Calu3 (cell line): ENCODE results near the gene PLXNA3. TPM values are rescaled to one million over a fixed set of nuclear protein-coding genes. Genes with fewer than 3 reads are reported as not detected.
A peak's percentile ranks its signal among the peaks of the same experiment; 100 is the strongest.

ENCODE experiments used
- BruUV-seq: library from RNA; stranded (reverse); fragments of 400-500 nt; replicated peaks from 2 replicates; lab custom pipeline; 2021; lab: Mats Ljungman, UMichigan
- CTCF ChIA-PET: fragments of 300-600 bp; sonication (Branson Sonifier 250); formaldehyde crosslinking; loops from one replicate; lab custom pipeline; 2022; ENCODE audit warnings: antibody characterized with exemption; lab: Charles Lee
- DNase-seq: peaks from one replicate; pipeline ENCODE4 v3.0.0; 2022
- H3K27ac Mint-ChIP-seq: one replicate; pipeline ENCODE4 v1.8.0; 2022; ENCODE audit warnings: mixed read lengths; ENCODE audit not compliant: unreplicated experiment
- H3K27me3 Mint-ChIP-seq: one replicate; pipeline ENCODE4 v1.8.0; 2022; ENCODE audit warnings: mixed read lengths; ENCODE audit not compliant: unreplicated experiment
- H3K36me3 Mint-ChIP-seq: one replicate; pipeline ENCODE4 v1.8.0; 2022; ENCODE audit warnings: mild to moderate bottlenecking, moderate library complexity, mixed read lengths; ENCODE audit not compliant: insufficient read depth, unreplicated experiment
- H3K4me1 Mint-ChIP-seq: one replicate; pipeline ENCODE4 v1.8.0; 2022; ENCODE audit warnings: mild to moderate bottlenecking, low read depth, mixed read lengths; ENCODE audit not compliant: unreplicated experiment
- H3K4me3 Mint-ChIP-seq: one replicate; pipeline ENCODE4 v1.8.0; 2022; ENCODE audit warnings: mild to moderate bottlenecking, low read depth, moderate library complexity, mixed read lengths; ENCODE audit not compliant: unreplicated experiment
- H3K9me3 Mint-ChIP-seq: one replicate; pipeline ENCODE4 v1.8.0; 2022; ENCODE audit warnings: low read depth, mixed read lengths; ENCODE audit not compliant: unreplicated experiment
- intact Hi-C: fragments of 100-400 bp; cut with micrococcal nuclease; formaldehyde crosslinking; loops from one replicate; pipeline ENCODE4 v1.10.0; 2022; ENCODE audit not compliant: unreplicated experiment
- total RNA-seq: library from RNA; stranded (reverse); gene quantifications from 2 replicates; pipeline ENCODE4 v1.2.3, GENCODE V29; 2022
- TF ChIP-seq, protein P1 (sequence below): fragments of 200-600 bp; IDR thresholded peaks from one replicate; pipeline ENCODE4 v1.8.0; 2022; ENCODE audit warnings: antibody characterized with exemption; ENCODE audit not compliant: unreplicated experiment

The PLXNA3 gene
- total RNA-seq, 1 experiment from 2014 or later: 82.6 TPM

DNA sequence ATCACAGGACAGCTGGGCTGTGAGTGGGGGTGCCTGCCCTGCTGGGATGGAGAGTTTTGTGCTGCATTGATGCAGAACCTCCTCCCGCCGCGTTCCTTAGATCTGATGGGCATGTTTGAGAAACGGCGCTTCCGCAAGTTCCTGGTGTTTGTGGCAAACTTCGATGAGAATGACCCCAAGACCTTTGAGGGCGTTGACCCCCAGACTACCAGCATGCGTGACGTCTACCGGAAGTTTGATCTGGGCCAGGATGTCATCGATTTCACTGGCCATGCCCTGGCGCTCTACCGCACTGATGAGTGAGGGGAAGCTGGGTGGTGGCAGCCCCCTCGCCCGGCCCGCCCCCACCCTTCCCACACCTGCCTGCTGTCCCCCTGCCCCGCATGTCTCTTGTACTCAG lies 18.2 kb upstream of the PLXNA3 start:
- no peaks in the 10 kb centered on the region for H3K9me3 Mint-ChIP-seq

DNA sequence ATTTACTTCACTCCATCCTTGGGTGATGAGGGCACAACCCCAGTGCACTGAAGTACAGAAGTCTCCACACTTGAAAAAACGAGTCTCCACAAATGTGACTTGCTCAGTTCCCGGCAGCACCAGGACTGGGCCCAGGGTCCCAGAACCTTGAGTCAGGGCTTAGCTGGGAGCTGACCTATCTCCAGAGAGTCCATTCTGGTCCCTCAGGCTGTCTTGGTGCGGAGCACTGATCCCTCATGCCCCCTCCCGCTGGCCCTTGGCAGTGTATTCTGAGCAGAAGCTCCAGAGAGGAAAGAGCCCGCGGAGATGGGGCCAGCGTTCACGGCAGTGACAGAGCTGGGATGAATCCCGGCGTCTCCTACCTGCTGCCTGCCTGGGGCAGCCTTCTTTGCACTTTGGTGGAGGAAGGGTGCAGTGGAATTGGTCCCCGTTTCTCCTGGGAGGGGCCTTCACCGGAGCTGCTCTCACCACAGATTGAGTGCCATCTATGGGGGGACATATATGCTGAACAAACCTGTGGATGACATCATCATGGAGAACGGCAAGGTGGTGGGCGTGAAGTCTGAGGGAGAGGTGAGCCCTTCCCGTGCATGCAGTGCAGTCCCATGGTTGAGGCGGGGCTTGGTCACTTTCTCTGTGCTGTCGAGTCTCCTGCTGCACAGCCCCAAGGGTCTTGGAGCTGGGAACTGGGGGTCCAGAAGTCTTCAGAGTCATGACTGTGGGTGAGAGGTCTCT lies 17.3 kb upstream of the PLXNA3 start:
- Mint-ChIP-seq H3K36me3 (peaks cover 76% of the 10 kb centered on the region), H3K27me3 (no peaks in the 10 kb centered on the region), H3K9me3 (no peaks in the 10 kb centered on the region), H3K27ac (no peak overlapping the region), H3K4me1 (peaks cover 14% of the 10 kb centered on the region), H3K4me3 (no peak overlapping the region)
- intact Hi-C loops: no loop called here
- BruUV-seq: no TSS peak
- TF ChIP-seq, protein P1, sequence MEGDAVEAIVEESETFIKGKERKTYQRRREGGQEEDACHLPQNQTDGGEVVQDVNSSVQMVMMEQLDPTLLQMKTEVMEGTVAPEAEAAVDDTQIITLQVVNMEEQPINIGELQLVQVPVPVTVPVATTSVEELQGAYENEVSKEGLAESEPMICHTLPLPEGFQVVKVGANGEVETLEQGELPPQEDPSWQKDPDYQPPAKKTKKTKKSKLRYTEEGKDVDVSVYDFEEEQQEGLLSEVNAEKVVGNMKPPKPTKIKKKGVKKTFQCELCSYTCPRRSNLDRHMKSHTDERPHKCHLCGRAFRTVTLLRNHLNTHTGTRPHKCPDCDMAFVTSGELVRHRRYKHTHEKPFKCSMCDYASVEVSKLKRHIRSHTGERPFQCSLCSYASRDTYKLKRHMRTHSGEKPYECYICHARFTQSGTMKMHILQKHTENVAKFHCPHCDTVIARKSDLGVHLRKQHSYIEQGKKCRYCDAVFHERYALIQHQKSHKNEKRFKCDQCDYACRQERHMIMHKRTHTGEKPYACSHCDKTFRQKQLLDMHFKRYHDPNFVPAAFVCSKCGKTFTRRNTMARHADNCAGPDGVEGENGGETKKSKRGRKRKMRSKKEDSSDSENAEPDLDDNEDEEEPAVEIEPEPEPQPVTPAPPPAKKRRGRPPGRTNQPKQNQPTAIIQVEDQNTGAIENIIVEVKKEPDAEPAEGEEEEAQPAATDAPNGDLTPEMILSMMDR: no peak
- no peak for DNase-seq
- CTCF ChIA-PET: interaction anchor here (0.6 kb wide), 1 partner anchor 91 kb away, joined by 4 read pairs; no protein-coding TSS in a partner anchor

More for the DNA sequence above, 18.2 kb upstream of the PLXNA3 start:
- no peak overlapping the region for H3K27ac Mint-ChIP-seq
- no peaks in the 10 kb centered on the region for H3K27me3 Mint-ChIP-seq
- CTCF ChIA-PET: no interaction called here
- no peak for DNase-seq
- no TSS peak for BruUV-seq
- TF ChIP-seq, protein P1: no peak
- H3K36me3 Mint-ChIP-seq: peaks cover 78% of the 10 kb centered on the region
- intact Hi-C loops: no loop called here
- H3K4me1 Mint-ChIP-seq: peaks cover 14% of the 10 kb centered on the region
- no peak overlapping the region for H3K4me3 Mint-ChIP-seq

DNA sequence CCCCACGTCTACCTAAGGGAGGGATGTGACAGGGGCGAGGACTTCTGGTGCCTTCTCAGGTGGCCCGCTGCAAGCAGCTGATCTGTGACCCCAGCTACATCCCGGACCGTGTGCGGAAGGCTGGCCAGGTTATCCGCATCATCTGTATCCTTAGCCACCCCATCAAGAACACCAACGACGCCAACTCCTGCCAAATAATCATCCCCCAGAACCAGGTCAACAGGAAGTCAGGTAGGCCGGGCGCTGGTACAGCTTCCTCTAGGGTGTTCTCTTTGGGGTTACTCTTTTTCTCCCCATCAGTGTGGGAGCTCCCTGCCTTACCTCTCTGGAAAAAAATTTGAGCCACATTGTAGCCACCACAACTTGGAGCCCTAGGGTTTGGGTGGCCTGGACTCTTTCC lies 16.5 kb upstream of the PLXNA3 start:
- Mint-ChIP-seq H3K4me1 (peaks cover 14% of the 10 kb centered on the region), H3K36me3 (peaks cover 76% of the 10 kb centered on the region)

DNA sequence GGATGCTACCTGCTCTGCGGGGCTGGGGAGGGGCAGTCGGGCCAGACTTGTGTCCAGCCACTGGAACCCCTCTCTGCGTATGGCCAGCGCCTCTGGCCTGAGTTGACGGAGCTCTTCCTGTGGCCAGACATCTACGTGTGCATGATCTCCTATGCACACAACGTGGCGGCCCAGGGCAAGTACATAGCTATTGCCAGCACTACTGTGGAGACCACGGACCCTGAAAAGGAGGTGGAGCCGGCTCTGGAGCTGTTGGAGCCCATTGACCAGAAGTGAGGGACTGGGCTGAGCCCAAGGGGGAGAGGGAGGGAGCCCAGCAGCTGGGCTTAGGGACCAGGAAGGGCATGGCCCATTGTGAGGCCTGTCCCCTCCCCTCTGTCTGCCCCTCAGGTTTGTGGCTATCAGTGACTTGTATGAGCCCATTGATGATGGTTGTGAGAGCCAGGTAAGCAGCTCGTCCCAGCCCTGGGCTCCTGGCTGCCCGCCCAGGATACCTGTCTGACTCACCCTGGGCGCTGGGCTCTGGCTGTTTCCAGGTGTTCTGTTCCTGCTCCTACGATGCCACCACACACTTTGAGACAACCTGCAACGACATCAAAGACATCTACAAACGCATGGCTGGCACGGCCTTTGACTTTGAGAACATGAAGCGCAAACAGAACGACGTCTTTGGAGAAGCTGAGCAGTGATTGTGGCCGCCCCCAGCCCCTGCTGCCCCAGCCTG lies 15.9 kb upstream of the PLXNA3 start:
- CTCF ChIA-PET: interaction anchor here (0.6 kb wide), 1 partner anchor 71 kb away, joined by 3 read pairs; no protein-coding TSS in a partner anchor
- no peak overlapping the region for H3K4me3 Mint-ChIP-seq
- peaks cover 76% of the 10 kb centered on the region for H3K36me3 Mint-ChIP-seq
- intact Hi-C loops: no loop called here
- H3K9me3 Mint-ChIP-seq: no peaks in the 10 kb centered on the region
- H3K4me1 Mint-ChIP-seq: peaks cover 14% of the 10 kb centered on the region
- no peaks in the 10 kb centered on the region for H3K27me3 Mint-ChIP-seq
- BruUV-seq: TSS peak; percentile 35
- peak; percentile 62 for DNase-seq
- no peak overlapping the region for H3K27ac Mint-ChIP-seq
- TF ChIP-seq, protein P1: no peak

More for the DNA sequence above, 16.5 kb upstream of the PLXNA3 start:
- H3K9me3 Mint-ChIP-seq: no peaks in the 10 kb centered on the region
- no peak for DNase-seq
- TF ChIP-seq, protein P1: no peak
- CTCF ChIA-PET: interaction anchor here (0.6 kb wide), 1 partner anchor 71 kb away, joined by 3 read pairs; no protein-coding TSS in a partner anchor
- H3K27ac Mint-ChIP-seq: no peak overlapping the region
- H3K27me3 Mint-ChIP-seq: no peaks in the 10 kb centered on the region
- intact Hi-C loops: no loop called here
- no TSS peak for BruUV-seq
- H3K4me3 Mint-ChIP-seq: no peak overlapping the region
